DOHH2 (cell line): Measurements from ENCODE around the gene ACP3.
A peak's percentile ranks its signal among the peaks of the same experiment; 100 is the strongest.

Source experiments
- H3F3A ChIP-seq: fragments of 200-600 bp; sonication (generic), shearing (Covaris generic); 2 replicates; pipeline ENCODE4 v1.6.0; 2016; ENCODE audit warnings: antibody characterized with exemption, mild to moderate bottlenecking; ENCODE audit not compliant: control insufficient read depth, insufficient read depth
- H3K27ac ChIP-seq: fragments of 200-600 bp; sonication (generic); 2 replicates; pipeline ENCODE4 v1.5.1; 2014; ENCODE audit warnings: low read depth, mild to moderate bottlenecking, low read length, moderate library complexity
- H3K27me3 ChIP-seq: fragments of 200-600 bp; sonication (generic); 2 replicates; pipeline ENCODE4 v1.6.1; 2014; ENCODE audit warnings: mild to moderate bottlenecking, low read length, mixed read lengths; ENCODE audit not compliant: control insufficient read depth
- H3K36me3 ChIP-seq: fragments of 200-600 bp; sonication (generic); 2 replicates; pipeline ENCODE4 v1.6.1; 2014; ENCODE audit warnings: mild to moderate bottlenecking, low read length, moderate library complexity, mixed read lengths; ENCODE audit not compliant: control insufficient read depth
- H3K4me1 ChIP-seq: fragments of 200-600 bp; sonication (generic); 2 replicates; pipeline ENCODE4 v1.6.1; 2014; ENCODE audit warnings: mild to moderate bottlenecking, low read length, mixed read lengths; ENCODE audit not compliant: control insufficient read depth
- H3K4me2 ChIP-seq: fragments of 200-600 bp; sonication (generic); 2 replicates; pipeline ENCODE4 v1.6.0; 2014; ENCODE audit warnings: mild to moderate bottlenecking, low read length, moderate library complexity
- H3K4me3 ChIP-seq: fragments of 200-600 bp; sonication (generic); 2 replicates; pipeline ENCODE4 v1.5.1; 2014; ENCODE audit warnings: mild to moderate bottlenecking, low read length, mixed read lengths
- H3K79me2 ChIP-seq: fragments of 200-600 bp; sonication (generic); 2 replicates; pipeline ENCODE4 v1.6.1; 2014; ENCODE audit warnings: mild to moderate bottlenecking, low read length, mixed read lengths; ENCODE audit not compliant: control insufficient read depth
- H3K9me2 ChIP-seq: fragments of 200-600 bp; sonication (generic); replicated peaks from 2 replicates; pipeline ENCODE4 v1.6.1; 2014; ENCODE audit warnings: mild to moderate bottlenecking, low read length, mixed read lengths; ENCODE audit not compliant: control insufficient read depth
- H3K9me3 ChIP-seq: fragments of 200-600 bp; sonication (generic); 2 replicates; pipeline ENCODE4 v1.6.1; 2014; ENCODE audit warnings: antibody characterized with exemption, low read length, mixed read lengths; ENCODE audit not compliant: control insufficient read depth, insufficient read depth
- H4K20me1 ChIP-seq: fragments of 200-600 bp; sonication (generic); 2 replicates; pipeline ENCODE4 v1.6.0; 2014; ENCODE audit warnings: low read depth, mild to moderate bottlenecking, antibody characterized with exemption, low read length, moderate library complexity; ENCODE audit not compliant: control insufficient read depth, insufficient read depth
- EZH2phosphoT487 ChIP-seq: fragments of 200-600 bp; sonication (generic); IDR thresholded peaks from 2 replicates; pipeline ENCODE4 v1.6.1; 2017; ENCODE audit warnings: borderline replicate concordance, mild to moderate bottlenecking, antibody characterized with exemption, low read length, moderate library complexity, mixed read lengths
- TF ChIP-seq, protein P1 (sequence below): fragments of 200-600 bp; sonication (generic); IDR thresholded peaks from one replicate; pipeline ENCODE4 v1.5.1; 2014; ENCODE audit warnings: antibody characterized with exemption, mild to moderate bottlenecking, low read depth, low read length; ENCODE audit not compliant: poor library complexity, severe bottlenecking

The ACP3 gene, protein sequence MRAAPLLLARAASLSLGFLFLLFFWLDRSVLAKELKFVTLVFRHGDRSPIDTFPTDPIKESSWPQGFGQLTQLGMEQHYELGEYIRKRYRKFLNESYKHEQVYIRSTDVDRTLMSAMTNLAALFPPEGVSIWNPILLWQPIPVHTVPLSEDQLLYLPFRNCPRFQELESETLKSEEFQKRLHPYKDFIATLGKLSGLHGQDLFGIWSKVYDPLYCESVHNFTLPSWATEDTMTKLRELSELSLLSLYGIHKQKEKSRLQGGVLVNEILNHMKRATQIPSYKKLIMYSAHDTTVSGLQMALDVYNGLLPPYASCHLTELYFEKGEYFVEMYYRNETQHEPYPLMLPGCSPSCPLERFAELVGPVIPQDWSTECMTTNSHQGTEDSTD

GRCh38 chr3:132317229-132317948, at the start of gene ACP3:
TSS of gene ACP3 (plus strand) at chr3:132317407. CDS start at chr3:132317457, 50 bp downstream.
- H3K4me2 ChIP-seq = peak within 1 kb of the TSS; percentile 83
- no peaks in the 10 kb centered on the region for H3K9me2 ChIP-seq
- H3K9me3 ChIP-seq = no peaks in the 10 kb centered on the region
- no peaks in the 10 kb centered on the region; the same call in 1 of the 2 replicates for H3K79me2 ChIP-seq
- TF ChIP-seq EZH2phosphoT487 = no peak
- TF ChIP-seq, protein P1, sequence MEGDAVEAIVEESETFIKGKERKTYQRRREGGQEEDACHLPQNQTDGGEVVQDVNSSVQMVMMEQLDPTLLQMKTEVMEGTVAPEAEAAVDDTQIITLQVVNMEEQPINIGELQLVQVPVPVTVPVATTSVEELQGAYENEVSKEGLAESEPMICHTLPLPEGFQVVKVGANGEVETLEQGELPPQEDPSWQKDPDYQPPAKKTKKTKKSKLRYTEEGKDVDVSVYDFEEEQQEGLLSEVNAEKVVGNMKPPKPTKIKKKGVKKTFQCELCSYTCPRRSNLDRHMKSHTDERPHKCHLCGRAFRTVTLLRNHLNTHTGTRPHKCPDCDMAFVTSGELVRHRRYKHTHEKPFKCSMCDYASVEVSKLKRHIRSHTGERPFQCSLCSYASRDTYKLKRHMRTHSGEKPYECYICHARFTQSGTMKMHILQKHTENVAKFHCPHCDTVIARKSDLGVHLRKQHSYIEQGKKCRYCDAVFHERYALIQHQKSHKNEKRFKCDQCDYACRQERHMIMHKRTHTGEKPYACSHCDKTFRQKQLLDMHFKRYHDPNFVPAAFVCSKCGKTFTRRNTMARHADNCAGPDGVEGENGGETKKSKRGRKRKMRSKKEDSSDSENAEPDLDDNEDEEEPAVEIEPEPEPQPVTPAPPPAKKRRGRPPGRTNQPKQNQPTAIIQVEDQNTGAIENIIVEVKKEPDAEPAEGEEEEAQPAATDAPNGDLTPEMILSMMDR = no peak
- H3K27me3 ChIP-seq = no peaks in the 10 kb centered on the region
- no peaks in the 10 kb centered on the region for H3K36me3 ChIP-seq
- peaks cover 26% of the 10 kb centered on the region for H3K4me1 ChIP-seq
- H3F3A ChIP-seq = no peaks in the 10 kb centered on the region
- peak within 1 kb of the TSS; percentile 51 for H3K27ac ChIP-seq
- peak within 1 kb of the TSS; percentile 72 for H3K4me3 ChIP-seq
- H4K20me1 ChIP-seq = no peaks in the 10 kb centered on the region

DNA sequence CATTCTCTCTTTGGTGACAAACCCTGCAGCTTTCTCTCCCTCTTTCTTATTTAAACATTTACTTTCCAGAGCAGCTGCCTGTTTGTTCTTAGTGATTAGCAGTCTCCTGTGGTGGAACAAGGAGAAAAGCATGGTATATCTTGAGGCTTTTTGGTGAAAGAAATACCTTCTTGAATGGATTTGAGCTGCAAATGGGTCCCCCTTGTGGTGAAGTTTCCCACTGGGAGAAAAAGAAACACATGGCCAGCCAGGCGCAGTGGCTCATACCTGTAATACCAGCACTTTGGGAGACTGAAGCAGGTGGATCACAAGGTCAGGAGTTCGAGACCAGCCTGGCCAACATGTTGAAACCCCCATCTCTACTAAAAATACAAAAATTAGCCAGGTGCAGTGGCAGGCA, 48.3 kb upstream of the ACP3 start:
- no peaks in the 10 kb centered on the region for H4K20me1 ChIP-seq
- H3K4me3 ChIP-seq = no peak overlapping the region
- no peaks in the 10 kb centered on the region for H3K9me3 ChIP-seq
- no peak overlapping the region for H3K4me2 ChIP-seq
- H3K27me3 ChIP-seq = no peaks in the 10 kb centered on the region
- no peaks in the 10 kb centered on the region for H3K9me2 ChIP-seq
- H3K79me2 ChIP-seq = no peaks in the 10 kb centered on the region
- H3F3A ChIP-seq = no peaks in the 10 kb centered on the region
- H3K4me1 ChIP-seq = no peaks in the 10 kb centered on the region
- TF ChIP-seq EZH2phosphoT487 = no peak
- TF ChIP-seq, protein P1 = peak; percentile 45
- no peak overlapping the region for H3K27ac ChIP-seq
- H3K36me3 ChIP-seq = no peaks in the 10 kb centered on the region

DNA sequence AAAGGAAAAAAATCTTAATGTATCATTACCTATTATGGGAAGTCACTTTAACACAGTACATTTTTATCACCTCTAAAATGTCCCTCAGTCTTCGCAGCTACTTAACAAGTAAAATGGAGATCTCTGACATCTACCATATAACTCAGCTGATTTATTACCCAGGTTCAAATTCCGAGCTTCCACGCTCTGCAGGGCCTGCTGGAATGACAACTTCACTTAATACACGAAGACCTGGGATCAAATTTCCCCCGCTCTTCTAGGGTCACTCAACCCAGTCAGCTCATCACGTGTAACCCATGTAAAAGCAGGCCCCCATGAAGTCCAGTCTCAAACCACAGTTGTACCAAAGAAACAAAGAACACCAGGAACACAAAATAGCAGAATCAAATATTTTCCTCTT, 44.2 kb upstream of the ACP3 start:
- Histone ChIP-seq H3K4me2 (no peak overlapping the region), H4K20me1 (no peaks in the 10 kb centered on the region), H3K36me3 (no peaks in the 10 kb centered on the region), H3K4me1 (no peaks in the 10 kb centered on the region), H3K27ac (no peak overlapping the region), H3K9me3 (no peaks in the 10 kb centered on the region; the same call in 1 of the 2 replicates), H3K79me2 (no peaks in the 10 kb centered on the region), H3K9me2 (no peaks in the 10 kb centered on the region), H3K27me3 (no peaks in the 10 kb centered on the region), H3K4me3 (no peak overlapping the region), H3F3A (no peaks in the 10 kb centered on the region)
- TF ChIP-seq, protein P1 = no peak
- no peak for TF ChIP-seq EZH2phosphoT487
